IPS-18c (cell line): Measurements from ENCODE around the gene CLEC16A.
"Not testable (repeated sequence)": the region's sequence is repeated elsewhere in the genome, so short reads cannot be mapped to it uniquely, and the experiment has no call there.

Experiments
- H3K4me3 ChIP-seq: 2 replicates; pipeline ENCODE4 v1.7.0; 2013; ENCODE audit warnings: low read depth, mild to moderate bottlenecking, low read length, moderate library complexity; ENCODE audit not compliant: insufficient read depth
- H3K9me3 ChIP-seq: one replicate; pipeline ENCODE4 v1.6.1; 2013; ENCODE audit warnings: mild to moderate bottlenecking, low read length, moderate library complexity; ENCODE audit not compliant: control insufficient read depth, insufficient read depth

Gene CLEC16A

GRCh38 chr16:11098601-11099390 lies 154.4 kb downstream of the CLEC16A start:
- H3K4me3 ChIP-seq, result no peak overlapping the region

DNA sequence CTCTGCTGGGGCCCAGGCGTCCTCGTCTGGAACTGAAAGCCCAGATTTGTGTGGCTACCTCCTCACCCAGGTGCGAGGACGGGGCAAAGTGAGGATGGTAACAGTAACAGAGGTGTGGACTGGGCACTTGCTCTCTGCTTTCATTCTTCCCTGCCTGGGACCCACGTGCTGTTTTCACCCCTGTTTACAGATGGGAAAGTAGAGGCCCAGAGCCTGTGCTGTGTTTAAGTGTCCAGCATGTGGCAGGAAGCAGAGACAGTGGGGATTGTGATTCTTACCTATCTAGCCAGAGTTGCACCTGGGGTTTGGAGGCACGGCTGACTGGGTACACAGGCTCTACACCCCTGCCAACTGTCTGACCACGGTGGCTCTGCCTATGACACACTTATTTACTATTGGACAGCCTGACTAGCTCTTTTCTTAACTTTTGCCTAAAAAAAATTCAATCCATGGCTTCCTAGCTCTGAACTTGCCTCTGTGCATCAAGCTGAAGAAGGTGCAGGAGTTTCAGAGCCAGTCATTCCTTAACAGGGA lies 155.4 kb downstream of the CLEC16A start:
- Histone ChIP-seq H3K4me3 (no peak overlapping the region), H3K9me3 (no peaks in the 10 kb centered on the region)

More at GRCh38 chr16:11098601-11099390, 154.4 kb downstream of the CLEC16A start:
- H3K9me3 ChIP-seq, result no peaks in the 10 kb centered on the region

- Histone ChIP-seq H3K9me3 (no peaks in the 10 kb centered on the region), H3K4me3 (no peak overlapping the region)
Observed at GRCh38 chr16:11100239-11100750, 155.9 kb downstream of the CLEC16A start.

DNA sequence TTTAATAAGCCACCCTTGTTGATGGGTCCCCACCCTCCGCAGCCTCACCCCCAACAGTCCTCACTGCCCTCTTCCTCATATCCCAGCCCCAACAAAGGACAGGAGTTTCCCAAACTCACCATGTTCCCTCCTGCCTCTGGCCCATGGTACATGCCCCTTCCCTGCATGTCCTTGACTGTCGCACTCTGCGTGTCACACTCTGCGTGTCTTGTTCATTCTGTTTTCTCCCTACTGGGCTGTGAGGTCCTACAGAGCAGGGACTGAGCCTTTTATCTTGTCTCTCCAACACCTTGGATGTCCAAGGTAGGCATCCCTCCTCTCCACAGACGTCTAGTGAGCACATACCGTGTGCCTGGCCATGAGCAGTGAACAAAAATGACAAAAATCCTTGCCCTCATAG lies 156.9 kb downstream of the CLEC16A start:
- Histone ChIP-seq H3K9me3 (no peaks in the 10 kb centered on the region), H3K4me3 (no peak overlapping the region)

GRCh38 chr16:11101695-11102522 lies 157.5 kb downstream of the CLEC16A start:
- no peak overlapping the region for H3K4me3 ChIP-seq
- H3K9me3 ChIP-seq, result no peaks in the 10 kb centered on the region

DNA sequence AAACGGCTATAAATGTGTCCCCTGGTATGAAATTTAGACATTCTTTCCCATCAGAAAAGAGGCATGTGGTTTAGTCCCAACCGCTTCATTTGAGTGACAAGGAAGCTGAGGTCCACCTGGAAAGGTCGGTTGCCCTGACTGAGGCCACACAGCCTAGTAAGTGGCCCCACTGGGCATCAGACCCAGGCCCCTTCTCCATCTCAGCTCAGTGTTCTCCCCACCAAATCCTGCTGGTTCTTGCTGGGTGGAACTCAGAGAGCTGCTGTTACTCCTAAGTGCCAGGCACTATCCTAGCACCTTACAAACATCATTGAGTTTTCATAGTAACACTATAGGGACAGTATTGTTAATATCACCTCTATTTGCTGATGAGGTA lies 158.1 kb downstream of the CLEC16A start:
- H3K9me3 ChIP-seq, result no peaks in the 10 kb centered on the region

GRCh38 chr16:11103301-11103700 lies 158.9 kb downstream of the CLEC16A start:
- H3K4me3 ChIP-seq, H3K9me3 ChIP-seq: not testable (repeated sequence)

More for the DNA sequence above, 158.1 kb downstream of the CLEC16A start:
- no peak overlapping the region for H3K4me3 ChIP-seq

DNA sequence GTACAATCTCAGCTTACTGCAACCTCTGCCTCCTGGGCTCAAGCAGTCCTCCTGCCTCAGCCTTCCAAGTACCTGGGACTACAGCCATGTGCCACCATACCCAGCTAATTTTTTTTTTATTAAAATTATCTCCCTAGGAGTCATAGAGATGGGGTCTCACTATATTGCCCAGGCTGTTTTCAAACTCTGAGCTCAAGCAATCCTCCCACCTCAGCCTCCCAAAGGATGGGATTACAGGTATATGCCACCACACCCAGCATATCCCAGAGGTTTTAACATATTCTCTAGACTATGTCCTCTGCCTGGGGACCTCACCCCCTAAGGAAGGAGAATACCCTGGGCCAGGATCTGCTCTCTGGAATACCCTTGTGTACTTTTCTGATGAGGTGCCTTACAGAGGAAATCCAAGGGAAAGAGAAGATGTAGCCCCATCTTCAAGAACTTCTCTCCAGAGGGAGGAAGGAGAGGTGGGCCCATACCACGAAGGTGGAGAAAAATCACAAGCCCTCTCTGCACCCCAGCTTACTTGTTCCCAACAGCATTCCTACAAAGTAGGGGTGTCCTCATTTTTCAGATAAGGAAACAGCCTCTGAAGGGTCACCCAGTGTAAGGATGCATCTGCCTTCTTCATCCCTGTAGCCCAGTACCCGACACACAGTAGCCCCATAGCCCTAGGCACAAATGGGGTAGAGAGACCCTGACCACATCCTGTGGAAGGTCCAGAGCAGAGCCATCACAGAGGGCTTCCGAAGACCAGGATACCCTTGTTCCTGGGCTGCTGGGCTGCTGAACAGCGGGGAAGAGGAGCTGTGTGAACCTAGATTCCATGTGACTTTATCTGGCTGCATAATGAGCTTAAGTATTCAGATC lies 160.0 kb downstream of the CLEC16A start:
- H3K9me3 ChIP-seq, result no peaks in the 10 kb centered on the region
- no peak overlapping the region for H3K4me3 ChIP-seq

DNA sequence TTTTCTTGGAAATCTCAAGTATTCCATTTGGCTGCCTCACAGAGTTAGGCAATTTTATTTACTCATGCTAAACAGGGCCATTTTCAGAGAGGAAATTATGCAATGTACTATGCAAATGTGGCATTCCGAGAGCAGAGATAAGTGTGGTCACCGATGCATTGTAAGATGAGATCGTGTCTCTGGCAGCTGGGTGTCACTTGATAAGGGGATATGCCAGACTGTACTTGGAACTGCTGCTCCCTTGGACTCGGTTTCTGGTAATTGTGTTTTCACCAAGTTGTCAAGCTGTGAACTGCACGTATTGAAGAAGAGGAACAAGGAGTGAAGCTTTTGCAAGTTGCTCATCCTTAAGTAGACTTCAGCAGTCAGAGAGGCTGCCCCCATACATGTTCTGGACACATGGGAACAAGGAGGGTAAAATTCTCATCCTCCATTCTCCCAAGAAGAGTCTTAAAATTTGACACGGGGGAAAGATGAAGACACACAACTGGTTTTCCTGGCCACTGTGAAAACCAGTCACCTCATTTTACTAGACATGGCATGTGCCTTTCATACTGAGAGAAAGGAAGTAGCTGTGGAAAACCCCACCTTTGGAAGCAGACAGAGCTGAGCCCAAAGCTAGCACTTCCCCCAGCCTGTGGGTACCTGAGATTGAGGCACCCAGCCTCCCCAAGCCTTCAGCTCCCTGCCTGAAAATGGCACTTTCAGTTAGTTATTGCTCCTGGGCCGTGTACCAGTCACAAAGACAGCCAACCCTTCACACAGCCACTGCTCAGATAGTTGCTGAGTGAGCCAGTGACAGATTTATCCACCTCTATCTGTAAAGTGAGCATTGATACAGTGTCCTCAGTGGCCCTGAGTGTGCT lies 160.9 kb downstream of the CLEC16A start:
- H3K9me3 ChIP-seq, result no peaks in the 10 kb centered on the region
- H3K4me3 ChIP-seq, result no peak overlapping the region

DNA sequence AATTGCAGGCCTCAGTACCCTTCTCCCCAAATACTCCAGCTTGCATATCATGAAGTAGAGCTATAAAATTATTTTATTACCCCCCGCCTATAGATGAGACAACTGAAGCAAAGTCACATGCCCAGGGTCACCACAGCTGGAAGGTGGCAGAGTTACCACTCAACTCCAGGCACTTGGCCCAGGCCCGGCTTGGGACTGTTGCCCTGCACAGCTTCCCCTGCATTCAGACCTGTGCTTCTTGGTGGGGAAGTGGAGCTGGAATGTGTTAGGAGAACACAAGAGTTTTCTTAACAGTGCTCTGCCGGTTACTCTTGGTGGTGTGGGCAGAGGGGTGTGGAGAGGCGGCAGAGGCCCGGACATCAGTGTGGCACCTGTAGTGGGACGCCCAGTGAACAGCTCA lies 162.4 kb downstream of the CLEC16A start:
- Histone ChIP-seq H3K4me3 (no peak overlapping the region), H3K9me3 (peaks cover 2% of the 10 kb centered on the region)

GRCh38 chr16:11107780-11108465 lies 163.6 kb downstream of the CLEC16A start:
- H3K4me3 ChIP-seq, result no peak overlapping the region
- peaks cover 2% of the 10 kb centered on the region for H3K9me3 ChIP-seq

DNA sequence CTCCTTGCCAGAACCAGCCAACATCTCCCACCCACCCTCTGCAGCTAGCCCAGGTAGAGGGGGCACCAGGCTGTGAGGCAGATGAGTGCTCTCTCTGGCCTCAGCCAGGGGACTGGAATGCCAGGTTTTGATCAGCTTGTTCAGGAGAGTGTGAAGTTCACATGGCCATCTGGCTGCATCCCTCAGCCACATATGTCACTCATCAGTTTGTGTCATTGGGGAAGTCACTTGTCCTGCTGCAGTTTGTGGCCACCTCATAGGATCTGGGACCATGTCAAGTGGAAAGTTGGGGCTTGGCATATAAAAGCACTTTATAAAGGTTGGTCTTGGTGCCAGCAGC lies 164.1 kb downstream of the CLEC16A start:
- Histone ChIP-seq H3K4me3 (no peak overlapping the region), H3K9me3 (peaks cover 2% of the 10 kb centered on the region)

DNA sequence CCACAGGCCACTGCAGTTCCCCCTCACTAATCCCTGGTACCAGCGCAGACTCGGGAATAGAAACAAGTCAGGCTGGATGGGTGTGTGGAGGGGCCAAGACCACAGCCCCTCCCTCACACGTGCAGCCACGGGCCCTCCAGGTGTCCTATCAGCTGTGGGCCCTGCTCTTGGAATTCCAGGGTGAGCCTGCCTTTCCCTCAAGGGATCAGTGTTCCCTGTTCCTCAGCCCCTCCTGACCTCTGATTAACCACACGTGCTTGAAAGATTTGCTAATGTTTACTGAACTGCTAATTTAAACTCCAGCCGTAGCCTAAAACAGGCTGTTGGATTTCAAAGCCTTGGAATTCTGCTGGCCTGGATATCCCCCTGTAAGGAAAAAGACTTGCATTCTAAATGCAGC lies 165.2 kb downstream of the CLEC16A start:
- H3K4me3 ChIP-seq, result no peak overlapping the region
- H3K9me3 ChIP-seq, result peaks cover 2% of the 10 kb centered on the region

GRCh38 chr16:11111150-11111549 lies 166.8 kb downstream of the CLEC16A start:
- Histone ChIP-seq H3K4me3 (no peak overlapping the region), H3K9me3 (peaks cover 2% of the 10 kb centered on the region)

DNA sequence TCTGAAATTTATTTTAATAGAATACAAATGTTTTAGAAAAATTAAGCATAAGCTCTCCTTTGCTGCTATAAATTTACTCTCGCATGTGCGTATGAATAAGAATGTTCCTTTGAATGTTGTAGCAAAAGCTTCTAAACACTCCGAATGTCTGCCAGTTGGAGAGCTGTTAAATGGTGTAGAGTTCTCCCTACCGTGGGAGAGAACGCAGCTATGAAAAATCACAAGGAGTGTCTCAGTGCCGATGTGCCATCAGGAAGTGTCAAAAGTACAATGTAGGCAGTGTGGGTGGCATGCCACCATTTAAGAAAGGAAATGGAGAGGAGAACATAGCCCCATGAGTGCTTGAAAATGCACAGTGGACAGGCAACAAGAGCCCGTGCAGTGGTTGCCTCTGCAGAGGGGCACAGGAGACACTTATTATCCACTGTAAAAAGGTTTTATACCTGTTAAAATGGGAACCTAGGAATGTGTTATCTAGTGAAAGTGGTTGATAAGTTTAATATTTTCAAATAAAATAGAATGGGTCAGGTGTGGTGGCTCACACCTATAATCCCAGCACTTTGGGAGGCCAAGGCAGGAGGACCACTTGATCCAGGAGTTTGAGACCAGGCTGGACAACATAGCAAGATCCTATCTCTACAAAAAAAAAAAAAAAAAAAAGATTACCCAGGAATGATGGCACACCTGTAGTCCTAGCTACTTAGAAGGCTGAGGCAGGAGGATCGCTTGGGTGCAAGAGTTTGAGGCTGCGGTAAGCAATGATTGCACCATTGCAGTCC lies 167.7 kb downstream of the CLEC16A start:
- Histone ChIP-seq H3K9me3 (peaks cover 2% of the 10 kb centered on the region), H3K4me3 (no peak overlapping the region)
